K562 (cell line): Measurements from ENCODE around the gene RUNX1. TPM values are rescaled to one million over a fixed set of nuclear protein-coding genes. Genes with fewer than 3 reads are reported as not detected.

Experiments
- ATAC-seq: fragments of 200-7000 bp; cut with Tn5 transposase; 3 replicates; pipeline ENCODE4 v1.9.1; 2020; ENCODE audit warnings: moderate library complexity
- BruUV-seq: library from RNA; stranded (reverse); fragments of 400-500 nt; replicated peaks from 2 replicates; lab custom pipeline; 2021; lab: Mats Ljungman, UMichigan
- CTCF ChIA-PET: fragments of 300-600 bp; formaldehyde crosslinking; extraction: SDS; loops from one replicate; lab custom pipeline; 2021; ENCODE audit warnings: low intra/inter-chr PET ratio; lab: Yijun Ruan, JAX
- POLR2A ChIA-PET: fragments of 300-600, 350-650 bp; sonication (Branson Sonifier 250); formaldehyde crosslinking; extraction: SDS; loops from one replicate; lab custom pipeline; 2021; ENCODE audit warnings: antibody characterized with exemption, inconsistent platforms; lab: Yijun Ruan, JAX
- DNase-seq, 4 experiments: peaks; one replicate each; pipeline versions ENCODE4 v3.0.0 to v3.0.0-alpha.2; 2011 to 2018; ENCODE audit warnings: low spot score in 3 of 4, mixed read lengths in 3 of 4; ENCODE audit errors: extremely low read depth in 1 of 4
- FAIRE-seq: peaks from 2 replicates; lab custom pipeline; 2011; peaks lifted over from hg19 to GRCh38; lab: Jason Lieb, UNC
- H2AFZ ChIP-seq: 2 replicates; pipeline ENCODE4 v1.6.0; 2011; ENCODE audit warnings: low read depth, low read length, control low read depth, inconsistent platforms
- H3K27ac ChIP-seq: fragments of 200-600 bp; 3 replicates; pipeline ENCODE4 v1.8.0; 2011; ENCODE audit warnings: low read depth, mild to moderate bottlenecking, control low read depth, inconsistent platforms, low read length, moderate library complexity, mixed read lengths; ENCODE audit errors: extremely low read depth
- H3K27me3 ChIP-seq, 2 experiments: fragments of 300-600 bp in 1 of 2; 2 replicates in 1 of 2; 3 replicates in 1 of 2; pipeline versions ENCODE4 v1.6.0 to v1.8.0; 2011; ENCODE audit warnings: inconsistent platforms in 2 of 2, low read length in 2 of 2, mild to moderate bottlenecking in 1 of 2, mixed read lengths in 1 of 2, moderate library complexity in 1 of 2; ENCODE audit not compliant: control insufficient read depth in 2 of 2, insufficient read depth in 2 of 2
- H3K36me3 ChIP-seq: fragments of 300-600 bp; 3 replicates; pipeline ENCODE4 v1.8.0; 2011; ENCODE audit warnings: mild to moderate bottlenecking, low read length, inconsistent platforms; ENCODE audit not compliant: control insufficient read depth, insufficient read depth
- H3K4me1 ChIP-seq, 2 experiments: fragments of 200-600 bp in 1 of 2; replicated peaks in 1 of 2; 2 replicates in 1 of 2; 3 replicates in 1 of 2; pipeline versions ENCODE4 v1.5.1 to v1.8.0; 2011; ENCODE audit warnings: inconsistent platforms in 2 of 2, low read length in 2 of 2, mild to moderate bottlenecking in 1 of 2, mixed read lengths in 1 of 2, moderate library complexity in 1 of 2; ENCODE audit not compliant: control insufficient read depth in 2 of 2, insufficient read depth in 2 of 2
- H3K4me2 ChIP-seq: 2 replicates; pipeline ENCODE4 v1.6.1; 2011; ENCODE audit warnings: low read length, control low read depth, inconsistent platforms, mixed read lengths; ENCODE audit not compliant: insufficient read depth
- H3K4me3 ChIP-seq: fragments of 200-600 bp; sonication (generic), shearing (Covaris generic); 2 replicates; pipeline ENCODE4 v1.5.1; 2016; ENCODE audit warnings: control low read depth, inconsistent platforms
- H3K79me2 ChIP-seq: fragments of 200-600 bp; 3 replicates; pipeline ENCODE4 v1.8.0; 2011; ENCODE audit warnings: low read length, inconsistent platforms; ENCODE audit not compliant: control insufficient read depth, insufficient read depth
- H3K9ac ChIP-seq, 2 experiments: 2 replicates each; pipeline versions ENCODE4 v1.6.0 to v1.6.1; 2011; ENCODE audit warnings: low read depth in 2 of 2, low read length in 2 of 2, control low read depth in 1 of 2, inconsistent platforms in 1 of 2, mild to moderate bottlenecking in 1 of 2, mixed read lengths in 1 of 2; ENCODE audit not compliant: insufficient read depth in 1 of 2
- H3K9me1 ChIP-seq: one replicate; pipeline ENCODE4 v1.6.0; 2011; ENCODE audit warnings: inconsistent platforms, mild to moderate bottlenecking, low read length, moderate library complexity; ENCODE audit not compliant: control insufficient read depth, insufficient read depth
- H3K9me3 ChIP-seq: replicated peaks from 2 replicates; pipeline ENCODE4 v1.5.1; 2011; ENCODE audit warnings: low read depth, low read length, inconsistent platforms; ENCODE audit not compliant: control insufficient read depth, insufficient read depth
- H4K20me1 ChIP-seq: replicated peaks from 2 replicates; pipeline ENCODE4 v1.6.1; 2011; ENCODE audit warnings: low read length, inconsistent platforms, mixed read lengths; ENCODE audit not compliant: control insufficient read depth, insufficient read depth
- CLOCK ChIP-seq: fragments of 250-450 bp; sonication (Bioruptor Pico); IDR thresholded peaks from 2 replicates; pipeline ENCODE4 v1.4.0; 2020; ENCODE audit warnings: mild to moderate bottlenecking, moderate library complexity, borderline replicate concordance
- MIER1 ChIP-seq: fragments of 450-650 bp; IDR thresholded peaks from 2 replicates; pipeline ENCODE4 v1.6.1; 2016; ENCODE audit warnings: antibody characterized with exemption, mild to moderate bottlenecking, low read depth
- SPI1 ChIP-seq: IDR thresholded peaks from 2 replicates; pipeline ENCODE4 v1.6.1; 2011; ENCODE audit warnings: low read depth, low read length, control low read depth, borderline replicate concordance
- ZNF561 ChIP-seq: fragments of 450-650 bp; formaldehyde crosslinking; conservative IDR thresholded peaks from 2 replicates; pipeline ENCODE4 v1.4.0; 2020; ENCODE audit warnings: mild to moderate bottlenecking, moderate library complexity
- WGBS: fragments of 100-300 bp; shearing (Covaris generic); methylation state at CpG from one replicate; pipeline ENCODE4 v1.1.6; 2016; ENCODE audit warnings: low coverage, mixed read lengths; ENCODE audit not compliant: insufficient coverage; ENCODE audit errors: missing lambda C conversion rate; 5-methylcytosine and 5-hydroxymethylcytosine counted together
- in situ Hi-C: fragments of 300-500 bp; cut with MboI; formaldehyde crosslinking; loops from 4 replicates; pipeline ENCODE4 v1.15.0; 2018; ENCODE audit warnings: inconsistent platforms, mixed read lengths
- intact Hi-C: fragments of 100-400 bp; cut with micrococcal nuclease; formaldehyde crosslinking; loops from 2 replicates; pipeline ENCODE4 v1.14.2; 2022
- polyA plus RNA-seq, 8 experiments: library from polyadenylated mRNA; depleted of rRNA in 4 of 8; stranded (reverse) in 5 of 8; unstranded in 3 of 8; fragments of >200 nt; fragmentation: Nextera tagmentation in 2 of 8; fragmentation: Illumina TruSeq in 1 of 8; extraction: Ambion mirVana in 2 of 8; extraction: Trizol in 1 of 8; gene quantifications; 2 replicates each; pipeline versions ENCODE4 v1.2.1 to v1.2.3, GENCODE V29; 2011 to 2014; ENCODE audit warnings: inconsistent platforms in 1 of 8, missing spikeins in 1 of 8
- total RNA-seq, 7 experiments: library from RNA; depleted of rRNA in 6 of 7; stranded (reverse); fragments of >200 nt in 6 of 7; fragmentation: Illumina TruSeq in 2 of 7; extraction: Trizol in 2 of 7; gene quantifications; 2 replicates each; pipeline versions ENCODE4 v1.2.1 to v1.2.3, GENCODE V29; 2011 to 2021; ENCODE audit warnings: low replicate concordance in 1 of 7

The RUNX1 gene
- total and polyA plus RNA-seq, 9 of the 15 experiments (the other 6 are each of a cell fraction or from before 2014, with no cell fraction given), result 2.2 to 68.6 (median 17.8) TPM

DNA sequence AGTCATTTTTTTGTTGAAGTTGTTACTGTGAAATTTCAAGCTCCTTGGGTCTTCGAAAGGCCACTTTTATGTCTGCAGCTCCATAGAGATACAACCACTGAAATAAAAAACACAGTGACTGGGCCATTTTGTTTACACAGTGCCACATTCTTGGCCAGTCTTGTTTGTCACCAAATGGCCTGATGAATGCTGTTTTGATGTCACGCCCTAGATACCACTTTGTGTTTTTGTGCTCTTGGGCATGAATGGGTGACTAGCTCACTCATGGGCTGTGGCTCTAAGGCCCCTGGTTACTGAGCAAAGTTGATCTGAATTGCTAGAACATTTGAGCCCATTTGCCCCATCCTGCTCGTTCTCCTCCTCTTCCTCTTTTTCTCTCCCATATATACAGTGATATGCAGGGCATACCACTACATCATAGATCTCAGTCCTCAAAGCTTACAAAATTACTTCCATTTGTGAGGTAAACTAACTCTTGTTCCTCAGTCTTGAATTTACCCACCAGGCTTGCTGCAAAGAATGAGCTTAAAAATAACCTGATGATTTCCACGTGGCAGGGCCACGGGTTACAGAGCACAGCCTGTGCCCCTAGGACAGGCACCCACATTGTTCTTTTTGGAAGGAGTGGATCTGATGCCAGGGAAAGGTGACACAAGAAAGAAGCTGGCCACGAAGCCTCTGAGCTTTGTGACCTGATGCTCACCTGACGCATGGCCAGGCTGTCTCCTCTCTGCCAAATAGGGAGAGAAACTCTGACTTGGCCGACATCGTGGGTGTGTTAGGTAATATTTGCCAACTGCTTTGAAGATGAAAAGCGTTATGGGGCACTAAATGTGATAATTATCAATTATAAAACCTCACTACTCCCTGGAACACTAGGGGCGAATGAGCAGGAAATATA, 92.4 kb downstream of the RUNX1 start:
- H3K4me3 ChIP-seq, result no peak overlapping the region
- no peak overlapping the region for H3K27ac ChIP-seq
- CTCF ChIA-PET, result no interaction called here
- POLR2A ChIA-PET, result interaction anchor here (0.6 to 1.2 kb wide), 4 partner anchors 10 to 592 kb away, joined by 3 to 4 read pairs (median 3); no protein-coding TSS in a partner anchor
- no peaks in the 10 kb centered on the region for H3K27me3 ChIP-seq
- no peak for TF ChIP-seq MIER1
- TF ChIP-seq ZNF561 (CRISPR knock-in tag), result no peak
- TF ChIP-seq SPI1, result peak; percentile 67; the same call in 1 of the 2 replicates
- no peak for TF ChIP-seq CLOCK (CRISPR knock-in tag)
- WGBS, result 67% methylated on average over 11 of the region's 11 CpGs
- no peaks in the 10 kb centered on the region for H3K9me3 ChIP-seq
- DNase-seq (no peak), ATAC-seq (no peak), FAIRE-seq (no peak)
- in situ Hi-C loops (no loop called here), intact Hi-C loops (no loop called here)
- H3K36me3 ChIP-seq, result no peaks in the 10 kb centered on the region
- no peaks in the 10 kb centered on the region for H4K20me1 ChIP-seq
- H3K79me2 ChIP-seq, result no peaks in the 10 kb centered on the region
- BruUV-seq, result no TSS peak
- H2AFZ ChIP-seq, result peak overlapping the region; percentile 48
- H3K4me1 ChIP-seq, result peaks cover 6 to 24% of the 10 kb centered on the region in 2 experiments; a peak in 4 of 5 replicates
- H3K4me2 ChIP-seq, result no peak overlapping the region
- no peak overlapping the region for H3K9ac ChIP-seq
- no peaks in the 10 kb centered on the region for H3K9me1 ChIP-seq
